ENCODE results near the gene NEURL1.

GRCh38 chr10:103551619-103552602 lies 58.4 kb downstream of the NEURL1 start:
- no peak for TF ChIP-seq CTCF (conservative IDR thresholded peaks at IDR 0.05)
- no peak for TF ChIP-seq EZH2 (IDR thresholded peaks at IDR 0.05; ENCODE audit: low read depth)
